Epithelial cell of prostate (primary cell): Measurements from ENCODE around the gene EXD2.

Experiments used
- DNase-seq: peaks from one replicate; pipeline ENCODE4 v3.0.0-alpha.2; 2011; ENCODE audit warnings: low read depth, low spot score
- H3K27ac ChIP-seq: fragments of 450-650 bp; 2 replicates; pipeline ENCODE4 v1.5.1; 2017; ENCODE audit warnings: mild to moderate bottlenecking

The EXD2 gene

DNA sequence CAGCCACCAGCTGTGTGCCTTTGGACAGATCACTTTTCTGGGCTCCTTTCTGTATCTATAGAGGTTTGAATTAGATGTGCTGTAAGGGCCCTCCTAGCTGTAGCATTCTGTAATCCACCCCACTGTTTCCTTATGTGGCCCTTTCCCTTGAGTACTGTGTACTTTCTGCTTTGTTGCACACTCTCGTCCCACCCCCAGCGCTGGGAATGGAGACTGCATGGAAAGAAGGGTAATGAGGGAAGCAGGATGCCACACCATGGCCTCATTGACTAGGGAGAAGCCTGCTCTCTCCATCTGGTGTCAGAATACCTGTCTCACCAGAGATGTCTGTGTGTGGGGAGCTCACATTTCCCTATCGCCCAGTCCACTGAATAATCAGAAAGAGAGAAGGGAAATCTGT is 55.0 kb downstream of the EXD2 start:
- no peak overlapping the region for H3K27ac ChIP-seq
- DNase-seq, result no peak

DNA sequence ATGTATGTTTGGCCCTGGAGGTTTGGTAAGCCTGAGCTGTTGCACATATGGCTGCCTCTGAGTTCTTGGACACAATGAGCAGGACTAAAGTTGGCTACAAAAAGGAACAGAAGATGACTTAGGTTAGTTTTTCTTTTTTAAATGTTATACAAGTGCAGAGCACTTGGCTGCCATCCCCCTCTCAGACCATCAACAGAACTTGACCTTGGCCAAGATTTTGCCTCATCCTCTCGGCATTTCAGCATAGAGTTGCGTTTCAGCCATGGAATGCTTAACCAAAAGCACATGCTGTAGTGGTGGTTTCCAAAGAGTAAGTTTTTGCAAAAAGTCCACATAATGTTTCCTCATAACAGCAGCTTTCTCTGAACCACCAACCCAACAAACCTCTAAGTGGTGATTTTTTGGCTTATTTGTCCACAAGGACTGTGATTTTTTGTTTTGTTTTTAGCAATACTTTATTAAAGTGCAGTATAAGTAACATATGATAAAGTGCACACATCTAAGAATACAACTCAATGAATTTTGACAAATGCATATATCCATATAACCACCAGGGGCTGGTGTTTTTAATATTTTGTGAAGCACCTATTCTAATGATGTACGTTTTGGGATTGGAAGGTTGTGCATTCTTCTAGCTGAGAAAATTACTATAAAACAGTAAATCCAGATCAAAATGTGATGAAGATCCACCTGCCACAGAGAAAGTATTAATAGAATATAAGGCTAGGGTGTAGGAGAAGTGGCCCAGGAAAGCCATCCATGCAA is 56.6 kb downstream of the EXD2 start:
- no peak for DNase-seq
- no peak overlapping the region for H3K27ac ChIP-seq

DNA sequence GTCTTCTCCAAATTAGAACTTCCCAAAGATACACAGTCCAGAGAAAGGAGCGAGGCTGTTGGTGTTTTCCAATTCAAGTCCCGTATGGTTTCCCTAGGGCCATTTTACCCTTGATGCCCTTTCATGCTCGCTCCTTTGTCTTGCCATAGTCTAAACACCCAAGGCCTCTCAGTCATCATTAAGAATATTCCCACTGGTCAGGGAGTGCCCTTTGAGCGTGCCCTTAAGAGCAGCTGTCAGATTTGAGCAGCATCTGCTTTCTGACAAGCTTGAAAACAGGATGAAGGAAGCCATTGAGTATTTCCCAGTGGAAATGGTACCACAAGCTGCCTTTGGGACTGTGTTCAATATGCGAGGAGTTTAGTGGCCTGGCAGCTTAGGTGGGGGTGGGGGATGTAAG is 58.3 kb downstream of the EXD2 start:
- DNase-seq, result no peak
- no peak overlapping the region for H3K27ac ChIP-seq

DNA sequence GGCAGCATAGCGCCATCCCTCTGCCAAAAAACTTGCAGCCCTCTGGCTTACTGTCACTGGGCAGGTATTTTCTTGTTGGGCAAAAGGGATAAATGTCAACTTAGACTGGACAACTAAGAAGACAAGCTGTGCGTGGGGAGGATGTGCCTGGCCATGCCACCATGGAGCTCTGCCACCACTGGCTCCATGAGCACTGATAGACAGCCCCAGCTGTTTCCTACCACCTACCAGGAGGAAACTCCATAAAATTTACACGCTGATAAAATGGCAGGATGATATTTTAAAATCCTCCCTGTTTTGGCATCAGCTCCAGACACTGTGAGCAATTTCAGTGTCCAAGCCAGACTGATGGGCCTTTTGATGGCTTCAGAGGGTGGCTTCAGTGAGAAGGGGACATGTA is 61.6 kb downstream of the EXD2 start:
- no peak for DNase-seq
- H3K27ac ChIP-seq, result no peak overlapping the region

DNA sequence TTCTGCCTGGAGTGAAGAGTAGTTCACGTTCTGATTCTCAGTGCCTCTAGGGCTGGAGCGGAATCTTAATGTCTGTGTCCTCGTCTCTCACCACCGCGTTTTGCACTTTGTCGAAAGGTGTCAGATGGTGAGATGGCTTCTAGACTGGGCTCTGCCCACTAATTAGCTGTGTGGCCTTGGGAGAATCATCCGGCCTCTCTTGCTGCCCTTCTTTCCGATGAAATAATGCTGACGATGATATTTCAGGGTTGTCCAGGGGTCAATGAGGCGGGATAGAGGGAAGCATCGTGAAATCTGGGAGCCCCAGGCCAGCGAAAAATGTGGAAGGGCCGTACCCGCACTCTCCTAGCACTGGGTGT is 67.8 kb downstream of the EXD2 start:
- no peak for DNase-seq
- no peak overlapping the region for H3K27ac ChIP-seq

DNA sequence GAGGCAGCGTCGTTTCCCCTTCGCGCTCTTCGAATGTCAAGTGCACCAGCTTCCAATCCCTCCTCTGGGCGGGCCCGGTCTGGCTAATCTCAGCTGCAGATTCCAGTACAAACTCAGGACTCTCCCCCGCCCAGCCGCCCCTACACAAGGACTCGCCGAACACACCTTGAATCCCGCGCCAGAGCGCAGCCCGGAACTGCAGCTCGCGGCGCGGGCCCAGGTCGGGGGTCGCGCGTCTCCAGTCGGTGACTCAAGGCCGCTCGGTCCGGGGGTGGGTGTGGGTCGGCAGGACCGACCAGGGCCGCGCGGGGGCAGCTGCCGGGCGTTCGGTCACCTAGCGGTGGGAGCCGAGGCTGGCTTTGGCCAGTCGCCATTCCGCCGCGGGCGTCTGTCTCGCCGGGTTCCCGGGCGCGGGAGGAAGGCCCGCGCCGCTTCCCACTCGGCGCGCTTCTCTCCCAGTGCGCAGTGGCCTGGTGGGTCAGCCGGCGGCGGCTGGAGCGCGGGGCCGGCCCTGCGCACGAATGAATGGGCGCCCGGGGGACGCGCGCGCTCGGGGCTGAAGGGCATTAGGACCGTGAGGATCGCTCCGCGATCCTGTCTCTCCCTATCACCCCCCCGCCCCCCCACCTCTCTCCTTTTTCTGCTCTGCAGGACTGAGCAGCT is 68.4 kb downstream of the EXD2 start, which contains the start of gene GALNT16:
GALNT16 (plus strand) TSS at position 632 of the 663 bp plus-strand sequence. CDS start 133 bp downstream, outside the sequence.
- no peak within 1 kb of the TSS for H3K27ac ChIP-seq
- no peak for DNase-seq

DNA sequence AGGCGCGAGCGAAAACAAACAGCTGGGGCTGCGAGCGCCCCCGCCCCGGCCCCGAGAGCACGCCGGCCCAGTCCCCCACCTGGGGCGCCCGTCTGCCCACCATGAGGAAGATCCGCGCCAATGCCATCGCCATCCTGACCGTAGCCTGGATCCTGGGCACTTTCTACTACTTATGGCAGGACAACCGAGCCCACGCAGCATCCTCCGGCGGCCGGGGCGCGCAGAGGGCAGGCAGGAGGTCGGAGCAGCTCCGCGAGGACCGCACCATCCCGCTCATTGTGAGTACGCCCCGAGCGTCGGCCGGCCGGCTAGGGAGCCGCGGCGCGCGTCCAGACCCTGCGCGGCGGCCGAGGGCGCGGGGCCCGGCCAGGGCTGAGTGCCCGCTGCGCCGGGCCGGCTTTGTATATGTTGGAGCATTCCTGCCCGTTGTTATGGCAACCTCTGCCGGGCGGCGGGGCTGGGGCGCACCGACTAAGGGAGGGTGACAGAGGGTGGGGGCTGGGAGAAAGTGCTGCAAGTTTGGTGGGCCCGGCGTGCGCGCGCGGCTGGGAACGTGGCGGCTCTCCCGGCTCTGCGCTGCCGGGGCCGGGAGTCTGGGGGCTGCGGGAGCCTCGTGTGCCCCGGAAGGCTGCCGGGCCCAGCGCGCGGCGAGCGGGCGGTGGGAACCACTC is 69.0 kb downstream of the EXD2 start:
- H3K27ac ChIP-seq, result no peak overlapping the region
- no peak for DNase-seq

DNA sequence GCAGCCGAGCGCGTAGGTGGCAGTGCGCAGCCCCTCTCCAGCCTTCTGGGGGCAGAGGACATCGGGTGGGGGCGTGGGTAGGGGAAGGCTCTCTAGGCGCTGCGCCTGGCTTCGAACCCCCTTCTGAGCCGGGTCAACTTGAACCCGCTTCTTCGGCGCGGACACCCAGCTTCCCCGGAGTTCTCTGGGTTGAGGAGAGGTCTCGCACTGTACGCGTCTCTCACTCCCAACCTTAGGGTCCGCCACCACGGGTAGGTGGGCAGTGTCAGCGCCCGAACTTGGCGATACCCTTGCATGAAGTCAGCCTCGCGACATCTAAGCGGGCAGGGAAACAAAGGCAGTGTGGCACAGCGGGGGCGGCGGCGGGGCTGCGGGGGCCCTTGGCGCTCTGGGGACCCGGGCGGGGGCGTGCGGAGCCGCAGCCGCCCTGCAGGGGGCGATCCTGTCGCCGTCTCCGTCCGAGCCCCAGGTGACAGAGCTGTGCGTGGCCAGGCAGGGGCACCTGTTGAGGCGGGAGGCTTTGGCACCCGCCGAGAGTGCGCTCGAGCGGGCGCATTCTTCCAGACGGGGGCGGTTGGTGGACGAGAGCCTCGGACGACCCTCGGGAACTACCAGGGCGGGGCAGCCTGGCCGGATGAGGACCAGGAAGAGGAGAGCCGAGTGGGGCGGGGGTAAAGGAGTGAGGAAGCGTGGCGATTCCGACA is 69.7 kb downstream of the EXD2 start:
- no peak overlapping the region for H3K27ac ChIP-seq
- no peak for DNase-seq

DNA sequence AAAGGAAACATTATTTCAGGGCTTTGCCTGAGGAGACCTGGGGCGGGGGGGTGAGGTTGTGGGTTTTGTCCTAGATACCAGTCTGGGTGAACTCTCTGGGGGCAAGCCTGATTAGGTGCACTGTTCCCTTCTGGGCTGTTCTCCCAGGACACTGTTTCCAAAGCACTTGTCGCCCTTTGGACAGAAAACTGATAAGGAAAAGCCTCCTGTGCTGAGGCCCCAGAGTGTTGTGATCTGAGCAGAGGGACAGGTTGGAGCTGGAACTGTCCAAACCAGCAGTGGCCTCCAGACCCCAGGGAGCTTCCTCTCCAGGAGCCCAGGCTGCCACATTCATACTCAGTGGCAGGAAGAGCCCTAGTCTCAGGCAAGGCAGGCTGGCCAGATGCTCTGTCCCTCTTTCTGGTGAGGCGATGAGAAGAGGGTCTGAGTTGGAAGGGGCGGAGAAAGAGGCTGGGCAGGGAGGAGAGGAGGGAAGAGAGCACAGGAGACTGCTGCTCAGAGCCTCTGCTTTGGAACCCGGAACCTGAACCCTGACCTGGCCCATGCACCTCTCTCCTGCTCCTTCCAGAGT is 70.5 kb downstream of the EXD2 start:
- no peak for DNase-seq
- no peak overlapping the region for H3K27ac ChIP-seq

DNA sequence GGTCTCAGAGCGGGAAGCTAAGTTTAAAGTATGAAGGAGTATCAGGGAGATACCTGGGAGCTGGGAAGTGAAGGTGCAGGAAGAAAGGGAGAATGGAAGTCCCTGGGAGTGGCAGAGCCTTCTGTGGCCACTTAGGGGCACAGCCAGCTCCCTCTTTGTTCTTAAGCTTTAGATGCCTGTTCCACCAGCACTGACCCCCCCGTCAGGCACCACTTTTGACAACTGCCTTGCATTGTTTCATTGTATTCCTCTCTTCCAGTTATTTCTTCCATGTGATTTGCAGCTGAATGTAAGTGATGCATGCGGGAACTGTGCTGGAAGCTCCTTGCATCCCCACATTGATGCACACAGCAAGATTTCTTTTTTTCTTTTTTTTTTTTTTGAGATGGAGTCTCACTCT is 71.2 kb downstream of the EXD2 start:
- H3K27ac ChIP-seq, result no peak overlapping the region

DNA sequence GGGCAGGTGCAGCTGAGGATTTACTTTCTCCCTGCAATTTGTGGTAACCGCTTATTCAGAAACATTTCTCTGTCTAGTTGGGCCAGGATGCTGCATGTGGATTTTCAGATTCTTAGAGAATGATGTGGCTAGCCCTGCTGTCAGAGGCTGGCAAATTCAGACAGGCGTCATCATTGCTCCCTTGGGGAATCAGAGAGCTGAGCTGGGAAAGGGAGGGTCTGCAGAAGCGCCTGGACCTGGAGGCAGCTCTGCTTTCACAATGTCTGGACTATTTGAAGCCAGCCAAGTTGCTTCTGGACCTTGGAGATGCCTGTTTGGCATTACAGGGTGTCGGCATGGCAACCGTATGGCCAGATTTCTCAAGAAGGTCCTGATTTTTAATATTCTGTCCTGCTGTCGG is 72.1 kb downstream of the EXD2 start:
- no peak overlapping the region for H3K27ac ChIP-seq
- no peak for DNase-seq

More for the DNA sequence above, 71.2 kb downstream of the EXD2 start:
- DNase-seq, result no peak

DNA sequence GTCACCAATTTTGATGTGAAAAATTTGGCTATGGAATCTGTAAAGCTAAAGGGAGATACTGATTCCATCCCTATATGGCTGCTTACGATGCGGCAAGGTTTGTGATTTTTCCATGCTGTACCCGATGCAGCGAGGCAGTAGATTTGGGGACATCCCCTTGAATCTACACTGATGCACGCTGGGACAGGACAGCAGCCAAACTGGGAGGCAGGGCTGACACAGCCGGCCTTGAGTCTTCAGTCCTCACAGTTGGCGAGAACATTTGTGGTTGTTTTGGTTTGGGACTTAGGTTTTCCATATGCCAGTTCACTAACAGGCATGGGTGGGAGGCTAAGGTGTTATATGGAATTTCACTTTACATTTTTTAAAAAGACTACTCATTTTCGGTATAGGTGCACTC is 72.5 kb downstream of the EXD2 start:
- H3K27ac ChIP-seq, result no peak overlapping the region
- DNase-seq, result no peak

DNA sequence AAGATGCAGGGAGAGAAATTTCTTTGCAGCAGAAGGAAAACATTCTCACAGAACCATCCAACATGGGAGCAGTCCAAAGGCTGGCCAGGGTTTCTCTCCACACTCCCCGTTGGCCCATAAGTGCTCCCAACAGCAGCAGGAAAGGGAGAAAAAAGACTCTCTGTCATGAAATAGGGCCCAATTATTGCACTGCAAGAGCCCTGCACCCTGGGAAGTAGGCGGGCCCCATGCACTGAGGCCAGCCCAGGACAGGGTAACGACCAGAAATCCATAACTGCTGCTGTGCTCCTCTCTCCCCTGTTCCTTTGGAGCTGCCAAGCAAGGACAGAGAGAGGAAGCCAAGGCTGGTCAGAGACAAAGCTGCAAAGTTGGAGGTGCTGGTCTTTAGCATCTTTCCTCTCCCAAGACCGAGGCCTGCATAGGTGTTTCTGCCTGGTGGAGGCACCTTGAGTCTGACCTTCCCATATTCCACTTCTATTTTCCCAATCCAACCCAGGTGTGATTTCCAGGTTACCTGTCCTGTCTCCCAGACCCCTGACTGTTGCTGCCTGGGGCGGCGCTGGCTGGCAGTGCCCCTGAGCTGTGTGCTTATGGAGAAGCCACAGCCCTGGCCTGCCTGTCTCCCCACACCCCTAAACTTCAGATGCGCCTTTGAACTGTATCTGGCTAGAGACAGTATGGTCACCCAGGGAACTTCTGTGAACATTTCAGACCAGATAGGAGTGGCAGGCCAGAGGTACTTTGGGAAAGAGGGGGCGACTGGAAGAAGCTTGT is 75.5 kb downstream of the EXD2 start:
- DNase-seq, result no peak
- H3K27ac ChIP-seq, result no peak overlapping the region

DNA sequence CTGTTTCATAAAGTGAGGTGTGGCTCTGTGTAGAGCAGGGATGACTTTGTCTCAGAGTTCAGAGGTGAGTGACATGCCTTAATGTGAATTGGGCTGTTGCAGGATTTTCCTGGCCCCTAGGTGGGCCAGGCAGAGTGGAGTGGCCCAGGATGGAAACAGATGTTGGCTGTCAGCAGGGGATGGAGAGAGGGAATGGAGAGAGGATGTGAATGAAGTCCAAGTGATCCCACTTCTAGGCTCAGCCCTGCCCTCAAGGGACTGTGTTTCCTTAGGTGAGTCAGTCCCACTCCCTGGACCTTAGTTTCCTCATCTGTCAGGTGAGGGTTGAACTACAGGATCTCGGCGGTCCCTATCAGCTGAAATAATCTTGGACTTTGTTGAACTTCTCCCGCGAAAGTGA is 76.2 kb downstream of the EXD2 start:
- H3K27ac ChIP-seq, result no peak overlapping the region
- DNase-seq, result no peak

DNA sequence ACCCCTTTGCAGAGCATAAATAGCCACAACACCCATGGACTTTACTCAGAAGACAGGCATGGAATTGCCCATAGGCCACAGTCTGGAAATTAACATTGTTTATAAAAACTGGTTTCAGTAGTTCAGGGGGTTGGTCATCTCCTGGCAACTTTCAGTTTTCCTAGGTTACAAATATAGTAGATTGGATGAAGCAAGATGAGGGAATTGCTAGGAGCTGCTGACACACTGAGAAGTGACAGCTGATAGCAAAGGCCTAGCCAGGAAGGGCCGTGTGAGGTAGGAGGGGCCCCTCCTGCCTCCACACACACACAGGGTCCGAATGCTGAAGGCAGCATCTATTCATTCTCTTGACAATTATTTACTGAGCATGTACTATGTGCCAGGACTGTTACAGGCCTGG is 76.9 kb downstream of the EXD2 start:
- DNase-seq, result no peak
- H3K27ac ChIP-seq, result no peak overlapping the region

DNA sequence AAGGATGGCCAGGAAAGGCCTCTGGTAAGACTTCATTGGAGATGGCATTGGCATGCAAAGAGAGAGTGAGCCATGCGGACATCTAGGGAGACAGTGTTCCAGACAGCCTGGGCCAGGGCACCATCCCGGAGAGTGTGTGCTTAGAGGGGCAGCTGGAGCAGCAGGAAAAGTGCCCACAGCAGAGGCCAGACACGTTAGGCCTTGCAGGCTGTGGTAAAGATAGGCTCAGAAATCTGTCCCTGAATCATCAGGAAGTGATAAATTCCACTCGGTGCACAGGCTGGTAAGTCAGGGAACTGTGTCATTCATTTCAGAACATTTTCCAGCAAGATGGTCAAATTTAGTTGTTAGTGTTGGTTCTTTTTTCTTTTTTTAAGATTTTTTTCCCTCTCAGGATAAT is 77.5 kb downstream of the EXD2 start:
- no peak overlapping the region for H3K27ac ChIP-seq
- DNase-seq, result peak; percentile 10

DNA sequence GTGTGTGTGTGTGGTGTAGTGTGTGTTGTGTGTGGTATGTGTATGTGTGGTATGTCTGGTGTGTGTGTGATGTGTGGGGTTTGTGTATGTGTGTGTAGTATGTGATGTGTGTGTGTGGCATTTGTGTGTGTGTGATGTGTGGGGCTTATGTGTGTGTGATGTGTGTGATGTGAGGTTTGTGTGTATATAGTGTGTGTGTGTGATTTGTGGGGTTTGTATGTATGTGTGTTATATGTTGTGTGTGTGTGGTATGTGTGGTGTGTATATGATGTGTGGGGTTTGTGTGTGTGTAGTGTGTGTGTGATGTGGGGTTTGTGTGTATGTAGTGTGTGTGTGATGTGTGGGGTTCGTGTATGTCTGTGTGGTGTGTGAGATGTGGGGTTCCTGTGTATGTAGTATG is 78.1 kb downstream of the EXD2 start:
- H3K27ac ChIP-seq, result no peak overlapping the region
- no peak for DNase-seq

DNA sequence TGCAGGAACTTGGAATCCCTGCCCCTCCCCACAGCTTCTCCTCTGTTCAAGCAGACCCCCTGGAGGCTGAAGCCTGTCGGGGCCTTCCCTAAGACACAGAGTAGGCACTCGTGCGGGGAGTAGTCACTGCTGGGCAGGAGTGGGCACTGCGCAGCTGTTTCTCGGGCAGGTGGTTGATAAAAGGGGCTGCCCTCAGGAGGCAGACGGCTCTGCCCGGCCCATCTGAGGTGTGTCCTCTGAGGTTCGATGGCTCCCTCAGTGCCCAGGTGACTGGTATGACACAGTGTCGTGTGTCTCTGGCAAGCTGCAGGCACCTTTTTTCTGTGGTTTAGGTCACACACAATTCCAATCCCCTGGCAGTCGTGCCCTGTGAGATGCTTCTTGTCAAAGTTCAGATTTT is 78.8 kb downstream of the EXD2 start:
- no peak for DNase-seq

DNA sequence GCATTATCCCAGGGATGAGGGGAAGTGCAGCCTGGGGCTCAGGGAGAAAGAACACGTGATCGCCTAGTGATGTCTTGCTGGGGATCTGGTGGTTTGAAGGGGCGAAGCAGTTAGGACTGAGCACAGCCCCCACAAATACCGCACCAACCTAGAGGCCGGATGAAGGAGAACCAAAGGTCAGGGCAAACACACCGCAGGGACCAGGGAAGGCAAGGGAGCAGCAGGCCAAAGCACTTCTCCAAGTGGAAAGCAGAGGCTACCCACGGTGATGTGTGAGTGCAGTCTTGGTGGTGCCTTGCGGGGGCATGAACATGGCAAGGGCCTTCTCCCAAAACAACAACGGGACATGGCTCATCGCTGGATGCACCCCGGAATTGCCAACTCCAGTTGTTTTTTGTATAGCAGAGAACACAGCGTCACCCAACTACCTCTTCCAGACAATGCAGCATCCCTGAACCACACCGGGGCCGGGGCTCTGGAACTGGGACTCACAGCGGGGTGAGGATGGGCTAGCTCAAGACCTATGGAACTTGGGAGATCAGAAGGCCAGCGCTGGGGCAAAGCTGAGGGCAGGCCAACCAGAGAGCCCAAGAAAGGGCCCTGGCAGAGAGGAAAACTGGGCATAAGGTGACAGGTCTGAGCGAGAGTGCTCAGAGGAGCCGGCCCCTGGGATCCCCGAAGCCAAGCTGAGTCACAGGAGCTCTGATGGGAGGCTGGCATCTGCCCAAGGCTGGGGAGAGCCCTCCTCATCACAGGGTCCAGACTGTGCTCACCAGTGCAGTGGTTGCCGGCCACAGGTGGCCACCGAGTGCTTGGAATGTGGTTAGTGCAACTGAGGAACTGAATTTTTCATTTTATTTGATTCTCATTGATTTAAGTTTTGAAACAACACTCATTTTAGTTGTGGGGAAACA is 79.8 kb downstream of the EXD2 start:
- DNase-seq, result no peak

More for the DNA sequence above, 78.8 kb downstream of the EXD2 start:
- no peak overlapping the region for H3K27ac ChIP-seq

More for the DNA sequence above, 79.8 kb downstream of the EXD2 start:
- H3K27ac ChIP-seq, result no peak overlapping the region
